ENCODE data around the gene HYOU1.

DNA sequence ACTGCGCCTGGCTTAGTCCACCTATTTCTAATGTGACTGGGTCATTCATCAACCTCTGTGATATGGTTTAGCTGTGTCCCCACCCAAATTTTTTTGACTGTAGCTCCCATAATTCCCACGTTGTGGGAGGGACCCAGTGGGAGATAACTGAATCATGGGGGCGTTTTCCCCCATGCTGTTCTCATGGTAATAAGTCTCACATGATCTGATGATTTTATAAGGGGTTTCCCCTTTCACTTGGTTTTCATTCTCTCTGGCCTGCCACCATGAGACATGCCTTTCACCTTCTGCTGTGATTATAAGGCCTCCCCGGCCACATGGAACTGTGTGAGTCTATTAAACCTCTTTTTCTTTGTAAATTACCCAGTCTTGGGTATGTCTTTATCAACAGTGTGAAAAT is 50.3 kb downstream of the HYOU1 start:
- TF ChIP-seq, protein P1, sequence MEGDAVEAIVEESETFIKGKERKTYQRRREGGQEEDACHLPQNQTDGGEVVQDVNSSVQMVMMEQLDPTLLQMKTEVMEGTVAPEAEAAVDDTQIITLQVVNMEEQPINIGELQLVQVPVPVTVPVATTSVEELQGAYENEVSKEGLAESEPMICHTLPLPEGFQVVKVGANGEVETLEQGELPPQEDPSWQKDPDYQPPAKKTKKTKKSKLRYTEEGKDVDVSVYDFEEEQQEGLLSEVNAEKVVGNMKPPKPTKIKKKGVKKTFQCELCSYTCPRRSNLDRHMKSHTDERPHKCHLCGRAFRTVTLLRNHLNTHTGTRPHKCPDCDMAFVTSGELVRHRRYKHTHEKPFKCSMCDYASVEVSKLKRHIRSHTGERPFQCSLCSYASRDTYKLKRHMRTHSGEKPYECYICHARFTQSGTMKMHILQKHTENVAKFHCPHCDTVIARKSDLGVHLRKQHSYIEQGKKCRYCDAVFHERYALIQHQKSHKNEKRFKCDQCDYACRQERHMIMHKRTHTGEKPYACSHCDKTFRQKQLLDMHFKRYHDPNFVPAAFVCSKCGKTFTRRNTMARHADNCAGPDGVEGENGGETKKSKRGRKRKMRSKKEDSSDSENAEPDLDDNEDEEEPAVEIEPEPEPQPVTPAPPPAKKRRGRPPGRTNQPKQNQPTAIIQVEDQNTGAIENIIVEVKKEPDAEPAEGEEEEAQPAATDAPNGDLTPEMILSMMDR (conservative IDR thresholded peaks at IDR 0.05; ENCODE audit: low read depth in 2 of 2), result no peak
- TF ChIP-seq, protein P2, sequence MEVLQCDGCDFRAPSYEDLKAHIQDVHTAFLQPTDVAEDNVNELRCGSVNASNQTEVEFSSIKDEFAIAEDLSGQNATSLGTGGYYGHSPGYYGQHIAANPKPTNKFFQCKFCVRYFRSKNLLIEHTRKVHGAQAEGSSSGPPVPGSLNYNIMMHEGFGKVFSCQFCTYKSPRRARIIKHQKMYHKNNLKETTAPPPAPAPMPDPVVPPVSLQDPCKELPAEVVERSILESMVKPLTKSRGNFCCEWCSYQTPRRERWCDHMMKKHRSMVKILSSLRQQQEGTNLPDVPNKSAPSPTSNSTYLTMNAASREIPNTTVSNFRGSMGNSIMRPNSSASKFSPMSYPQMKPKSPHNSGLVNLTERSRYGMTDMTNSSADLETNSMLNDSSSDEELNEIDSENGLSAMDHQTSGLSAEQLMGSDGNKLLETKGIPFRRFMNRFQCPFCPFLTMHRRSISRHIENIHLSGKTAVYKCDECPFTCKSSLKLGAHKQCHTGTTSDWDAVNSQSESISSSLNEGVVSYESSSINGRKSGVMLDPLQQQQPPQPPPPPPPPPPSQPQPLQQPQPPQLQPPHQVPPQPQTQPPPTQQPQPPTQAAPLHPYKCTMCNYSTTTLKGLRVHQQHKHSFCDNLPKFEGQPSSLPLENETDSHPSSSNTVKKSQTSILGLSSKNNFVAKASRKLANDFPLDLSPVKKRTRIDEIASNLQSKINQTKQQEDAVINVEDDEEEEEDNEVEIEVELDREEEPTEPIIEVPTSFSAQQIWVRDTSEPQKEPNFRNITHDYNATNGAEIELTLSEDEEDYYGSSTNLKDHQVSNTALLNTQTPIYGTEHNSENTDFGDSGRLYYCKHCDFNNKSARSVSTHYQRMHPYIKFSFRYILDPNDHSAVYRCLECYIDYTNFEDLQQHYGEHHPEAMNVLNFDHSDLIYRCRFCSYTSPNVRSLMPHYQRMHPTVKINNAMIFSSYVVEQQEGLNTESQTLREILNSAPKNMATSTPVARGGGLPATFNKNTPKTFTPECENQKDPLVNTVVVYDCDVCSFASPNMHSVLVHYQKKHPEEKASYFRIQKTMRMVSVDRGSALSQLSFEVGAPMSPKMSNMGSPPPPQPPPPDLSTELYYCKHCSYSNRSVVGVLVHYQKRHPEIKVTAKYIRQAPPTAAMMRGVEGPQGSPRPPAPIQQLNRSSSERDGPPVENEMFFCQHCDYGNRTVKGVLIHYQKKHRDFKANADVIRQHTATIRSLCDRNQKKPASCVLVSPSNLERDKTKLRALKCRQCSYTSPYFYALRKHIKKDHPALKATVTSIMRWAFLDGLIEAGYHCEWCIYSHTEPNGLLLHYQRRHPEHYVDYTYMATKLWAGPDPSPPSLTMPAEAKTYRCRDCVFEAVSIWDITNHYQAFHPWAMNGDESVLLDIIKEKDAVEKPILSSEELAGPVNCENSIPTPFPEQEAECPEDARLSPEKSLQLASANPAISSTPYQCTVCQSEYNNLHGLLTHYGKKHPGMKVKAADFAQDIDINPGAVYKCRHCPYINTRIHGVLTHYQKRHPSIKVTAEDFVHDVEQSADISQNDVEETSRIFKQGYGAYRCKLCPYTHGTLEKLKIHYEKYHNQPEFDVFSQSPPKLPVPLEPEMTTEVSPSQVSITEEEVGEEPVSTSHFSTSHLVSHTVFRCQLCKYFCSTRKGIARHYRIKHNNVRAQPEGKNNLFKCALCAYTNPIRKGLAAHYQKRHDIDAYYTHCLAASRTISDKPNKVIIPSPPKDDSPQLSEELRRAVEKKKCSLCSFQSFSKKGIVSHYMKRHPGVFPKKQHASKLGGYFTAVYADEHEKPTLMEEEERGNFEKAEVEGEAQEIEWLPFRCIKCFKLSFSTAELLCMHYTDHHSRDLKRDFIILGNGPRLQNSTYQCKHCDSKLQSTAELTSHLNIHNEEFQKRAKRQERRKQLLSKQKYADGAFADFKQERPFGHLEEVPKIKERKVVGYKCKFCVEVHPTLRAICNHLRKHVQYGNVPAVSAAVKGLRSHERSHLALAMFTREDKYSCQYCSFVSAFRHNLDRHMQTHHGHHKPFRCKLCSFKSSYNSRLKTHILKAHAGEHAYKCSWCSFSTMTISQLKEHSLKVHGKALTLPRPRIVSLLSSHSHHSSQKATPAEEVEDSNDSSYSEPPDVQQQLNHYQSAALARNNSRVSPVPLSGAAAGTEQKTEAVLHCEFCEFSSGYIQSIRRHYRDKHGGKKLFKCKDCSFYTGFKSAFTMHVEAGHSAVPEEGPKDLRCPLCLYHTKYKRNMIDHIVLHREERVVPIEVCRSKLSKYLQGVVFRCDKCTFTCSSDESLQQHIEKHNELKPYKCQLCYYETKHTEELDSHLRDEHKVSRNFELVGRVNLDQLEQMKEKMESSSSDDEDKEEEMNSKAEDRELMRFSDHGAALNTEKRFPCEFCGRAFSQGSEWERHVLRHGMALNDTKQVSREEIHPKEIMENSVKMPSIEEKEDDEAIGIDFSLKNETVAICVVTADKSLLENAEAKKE (CRISPR knock-in tag; IDR thresholded peaks at IDR 0.05), result no peak
- TF ChIP-seq, protein P3, sequence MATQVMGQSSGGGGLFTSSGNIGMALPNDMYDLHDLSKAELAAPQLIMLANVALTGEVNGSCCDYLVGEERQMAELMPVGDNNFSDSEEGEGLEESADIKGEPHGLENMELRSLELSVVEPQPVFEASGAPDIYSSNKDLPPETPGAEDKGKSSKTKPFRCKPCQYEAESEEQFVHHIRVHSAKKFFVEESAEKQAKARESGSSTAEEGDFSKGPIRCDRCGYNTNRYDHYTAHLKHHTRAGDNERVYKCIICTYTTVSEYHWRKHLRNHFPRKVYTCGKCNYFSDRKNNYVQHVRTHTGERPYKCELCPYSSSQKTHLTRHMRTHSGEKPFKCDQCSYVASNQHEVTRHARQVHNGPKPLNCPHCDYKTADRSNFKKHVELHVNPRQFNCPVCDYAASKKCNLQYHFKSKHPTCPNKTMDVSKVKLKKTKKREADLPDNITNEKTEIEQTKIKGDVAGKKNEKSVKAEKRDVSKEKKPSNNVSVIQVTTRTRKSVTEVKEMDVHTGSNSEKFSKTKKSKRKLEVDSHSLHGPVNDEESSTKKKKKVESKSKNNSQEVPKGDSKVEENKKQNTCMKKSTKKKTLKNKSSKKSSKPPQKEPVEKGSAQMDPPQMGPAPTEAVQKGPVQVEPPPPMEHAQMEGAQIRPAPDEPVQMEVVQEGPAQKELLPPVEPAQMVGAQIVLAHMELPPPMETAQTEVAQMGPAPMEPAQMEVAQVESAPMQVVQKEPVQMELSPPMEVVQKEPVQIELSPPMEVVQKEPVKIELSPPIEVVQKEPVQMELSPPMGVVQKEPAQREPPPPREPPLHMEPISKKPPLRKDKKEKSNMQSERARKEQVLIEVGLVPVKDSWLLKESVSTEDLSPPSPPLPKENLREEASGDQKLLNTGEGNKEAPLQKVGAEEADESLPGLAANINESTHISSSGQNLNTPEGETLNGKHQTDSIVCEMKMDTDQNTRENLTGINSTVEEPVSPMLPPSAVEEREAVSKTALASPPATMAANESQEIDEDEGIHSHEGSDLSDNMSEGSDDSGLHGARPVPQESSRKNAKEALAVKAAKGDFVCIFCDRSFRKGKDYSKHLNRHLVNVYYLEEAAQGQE (IDR thresholded peaks at IDR 0.05; ENCODE audit: unreplicated experiment), result no peak
